Endothelial cell of umbilical vein (primary cell): ENCODE results near the gene ZW10. TPM values are rescaled to one million over a fixed set of nuclear protein-coding genes. Genes with fewer than 3 reads are reported as not detected.

Source experiments
- BruUV-seq: library from RNA; stranded (reverse); fragments of 400-500 nt; replicated peaks from 2 replicates; lab custom pipeline; 2021; lab: Mats Ljungman, UMichigan
- CTCF ChIA-PET: fragments of 300-600, 350-600 bp; sonication (Branson Sonifier 250); formaldehyde crosslinking; loops from one replicate; lab custom pipeline; 2021; ENCODE audit warnings: antibody characterized with exemption, inconsistent platforms; lab: Charles Lee
- POLR2A ChIA-PET: fragments of 300-600, 350-600 bp; sonication (Branson Sonifier 250); formaldehyde crosslinking; loops from one replicate; lab custom pipeline; 2021; ENCODE audit warnings: antibody characterized with exemption, inconsistent platforms; lab: Charles Lee
- DNase-seq: peaks from one replicate; pipeline ENCODE4 v3.0.0-alpha.2; 2011; ENCODE audit warnings: low read depth, low spot score
- FAIRE-seq: peaks from 2 replicates; lab custom pipeline; 2011; peaks lifted over from hg19 to GRCh38; lab: Jason Lieb, UNC
- H2AFZ ChIP-seq: 2 replicates; pipeline ENCODE4 v1.6.0; 2012; ENCODE audit warnings: low read depth, low read length, control low read depth, inconsistent platforms
- H3K27ac ChIP-seq: 2 replicates; pipeline ENCODE4 v1.5.1; 2011; ENCODE audit warnings: low read depth, mild to moderate bottlenecking, control low read depth, low read length, moderate library complexity; ENCODE audit not compliant: insufficient read depth
- H3K27me3 ChIP-seq, 2 experiments: 2 replicates each; pipeline versions ENCODE4 v1.6.0 to v1.6.1; 2011; ENCODE audit warnings: low read length in 2 of 2, mixed read lengths in 1 of 2; ENCODE audit not compliant: control insufficient read depth in 2 of 2, insufficient read depth in 2 of 2
- H3K36me3 ChIP-seq, 2 experiments: 2 replicates in 1 of 2; 3 replicates in 1 of 2; pipeline ENCODE4 v1.5.1; 2011; ENCODE audit warnings: low read length in 2 of 2, mild to moderate bottlenecking in 1 of 2, moderate library complexity in 1 of 2; ENCODE audit not compliant: control insufficient read depth in 2 of 2, insufficient read depth in 2 of 2; ENCODE audit errors: extremely low read depth in 1 of 2
- H3K4me1 ChIP-seq: 3 replicates; pipeline ENCODE4 v1.5.1; 2011; ENCODE audit warnings: mild to moderate bottlenecking, low read length; ENCODE audit not compliant: control insufficient read depth, insufficient read depth; ENCODE audit errors: extremely low read depth
- H3K4me2 ChIP-seq: 2 replicates; pipeline ENCODE4 v1.6.1; 2011; ENCODE audit warnings: low read length, control low read depth, mixed read lengths; ENCODE audit not compliant: insufficient read depth
- H3K4me3 ChIP-seq, 3 experiments: fragments of 200-600 bp in 1 of 3; sonication (generic), shearing (Covaris generic) in 1 of 3; replicated peaks in 1 of 3; 2 replicates each; pipeline ENCODE4 v1.5.1; 2011 to 2016; ENCODE audit warnings: control low read depth in 3 of 3, low read length in 3 of 3, mild to moderate bottlenecking in 2 of 3, inconsistent platforms in 1 of 3, low read depth in 1 of 3, moderate library complexity in 1 of 3; ENCODE audit not compliant: insufficient read depth in 1 of 3
- H3K79me2 ChIP-seq: 2 replicates; pipeline ENCODE4 v1.6.0; 2012; ENCODE audit warnings: low read length, inconsistent platforms; ENCODE audit not compliant: control insufficient read depth, insufficient read depth
- H3K9ac ChIP-seq: replicated peaks from 2 replicates; pipeline ENCODE3; 2011; ENCODE audit warnings: low read length, control low read depth; ENCODE audit not compliant: insufficient read depth; ENCODE audit errors: extremely low read depth
- H3K9me1 ChIP-seq: replicated peaks from 3 replicates; pipeline ENCODE4 v1.6.0; 2011; ENCODE audit warnings: mild to moderate bottlenecking, low read length; ENCODE audit not compliant: control insufficient read depth, insufficient read depth; ENCODE audit errors: extremely low read depth
- H3K9me3 ChIP-seq: replicated peaks from 2 replicates; pipeline ENCODE4 v1.5.1; 2012; ENCODE audit warnings: low read length, inconsistent platforms; ENCODE audit not compliant: control insufficient read depth, insufficient read depth
- H4K20me1 ChIP-seq: replicated peaks from 2 replicates; pipeline ENCODE3; 2011; ENCODE audit warnings: mild to moderate bottlenecking, low read length; ENCODE audit not compliant: control insufficient read depth, insufficient read depth; ENCODE audit errors: extremely low read depth
- CTCF ChIP-seq, 2 donors: IDR thresholded peaks; 1 replicate in 1 of 2; 2 replicates in 1 of 2; pipeline ENCODE4 v1.5.1; 2011; ENCODE audit warnings: low read length in 2 of 2, mild to moderate bottlenecking in 2 of 2, moderate library complexity in 2 of 2, control low read depth in 1 of 2, inconsistent platforms in 1 of 2, low read depth in 1 of 2; ENCODE audit not compliant: insufficient read depth in 1 of 2; ENCODE audit errors: extremely low read depth in 1 of 2
- EZH2 ChIP-seq: IDR thresholded peaks from 2 replicates; pipeline ENCODE4 v1.6.1; 2012; ENCODE audit warnings: borderline replicate concordance, low read depth, mild to moderate bottlenecking, moderate library complexity, low read length, inconsistent platforms; ENCODE audit not compliant: severe bottlenecking
- FOS ChIP-seq: IDR thresholded peaks from 2 replicates; pipeline ENCODE4 v1.6.1; 2011; ENCODE audit warnings: mild to moderate bottlenecking, low read length, moderate library complexity, borderline replicate concordance; ENCODE audit not compliant: insufficient read depth
- GATA2 ChIP-seq: IDR thresholded peaks from 2 replicates; pipeline ENCODE4 v1.7.0; 2011; ENCODE audit warnings: low read depth, mild to moderate bottlenecking, moderate library complexity, mixed read lengths, low read length; ENCODE audit not compliant: insufficient read length, insufficient read depth
- JUN ChIP-seq: IDR thresholded peaks from 2 replicates; pipeline ENCODE4 v1.6.1; 2011; ENCODE audit warnings: borderline replicate concordance, low read depth; ENCODE audit not compliant: insufficient read length, insufficient read depth
- MYC ChIP-seq: IDR thresholded peaks from one replicate; pipeline ENCODE4 v1.6.1; 2011; ENCODE audit warnings: mild to moderate bottlenecking, low read depth, low read length
- POLR2A ChIP-seq: IDR thresholded peaks from 2 replicates; pipeline ENCODE4 v1.6.1; 2012; ENCODE audit warnings: low read depth, mild to moderate bottlenecking, control low read depth, low read length
- POLR2AphosphoS5 ChIP-seq: IDR thresholded peaks from 2 replicates; pipeline ENCODE4 v1.6.1; 2012; ENCODE audit warnings: low read depth, mild to moderate bottlenecking, control low read depth, low read length, moderate library complexity; ENCODE audit not compliant: insufficient read depth
- dilution Hi-C: fragments of 300-500 bp; cut with MboI; formaldehyde crosslinking; loops from one replicate; pipeline ENCODE4 v1.15.0; 2019; ENCODE audit warnings: low sequenced_read_pairs; ENCODE audit not compliant: extremely low pct_ligation_motif_present
- intact Hi-C: fragments of 100-400 bp; cut with micrococcal nuclease; formaldehyde crosslinking; loops from one replicate; pipeline ENCODE4 v1.10.0; 2022
- polyA plus RNA-seq, 4 experiments: library from polyadenylated mRNA; depleted of rRNA in 3 of 4; stranded (reverse) in 3 of 4; unstranded in 1 of 4; fragments of >200 nt; gene quantifications; 2 replicates each; pipeline versions ENCODE4 v1.2.1 to v1.2.3, GENCODE V29; 2011 to 2012; ENCODE audit warnings: missing spikeins in 1 of 4
- total RNA-seq: library from RNA; stranded (reverse); gene quantifications from 2 replicates; pipeline ENCODE4 v1.2.3, GENCODE V29; 2021
- TF ChIP-seq, protein P1 (sequence below): IDR thresholded peaks from 2 replicates; pipeline ENCODE4 v1.6.1; 2011; ENCODE audit not compliant: insufficient read depth, insufficient read length

Gene ZW10
- total and polyA plus RNA-seq, 2 donors (not counting 3 experiments of a cell fraction or from before 2014, with no cell fraction given), result 7.5 to 22.1 TPM

GRCh38 chr11:113725407-113725806, 48.1 kb downstream of the ZW10 start:
- no peaks in the 10 kb centered on the region for H3K79me2 ChIP-seq
- H2AFZ ChIP-seq, result no peak overlapping the region
- H3K9me3 ChIP-seq, result no peaks in the 10 kb centered on the region
- intact Hi-C loops (no loop called here), dilution Hi-C loops (no loop called here)
- no peaks in the 10 kb centered on the region for H4K20me1 ChIP-seq
- DNase-seq (no peak), FAIRE-seq (no peak)
- TF ChIP-seq JUN (no peak), GATA2 (no peak), MYC (no peak), FOS (no peak), CTCF (IDR thresholded peaks at IDR 0.05; ENCODE audit: extremely low read depth in 1 of 2, insufficient read depth in 1 of 2, low read depth in 1 of 2, low read length in 2 of 2) (no peak), POLR2AphosphoS5 (no peak), POLR2A (no peak), EZH2 (no peak)
- TF ChIP-seq, protein P1, sequence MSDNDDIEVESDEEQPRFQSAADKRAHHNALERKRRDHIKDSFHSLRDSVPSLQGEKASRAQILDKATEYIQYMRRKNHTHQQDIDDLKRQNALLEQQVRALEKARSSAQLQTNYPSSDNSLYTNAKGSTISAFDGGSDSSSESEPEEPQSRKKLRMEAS, result no peak
- BruUV-seq, result no TSS peak
- no peak overlapping the region for H3K4me2 ChIP-seq
- H3K27ac ChIP-seq, result no peak overlapping the region
- POLR2A ChIA-PET, result no interaction called here
- H3K4me3 ChIP-seq, result no peak overlapping the region
- no peaks in the 10 kb centered on the region for H3K9me1 ChIP-seq
- H3K9ac ChIP-seq, result no peak overlapping the region
- CTCF ChIA-PET, result interaction anchor here (1.1 to 1.3 kb wide), 4 partner anchors 14 to 71 kb away, joined by 3 read pairs; partner anchors contain the start of gene ZW10
- no peaks in the 10 kb centered on the region for H3K36me3 ChIP-seq
- no peaks in the 10 kb centered on the region for H3K4me1 ChIP-seq
- H3K27me3 ChIP-seq, result no peaks in the 10 kb centered on the region
